HK-2 (cell line): ENCODE results near the gene PTOV1.

Source experiments
- DNase-seq: peaks from one replicate; pipeline ENCODE4 v3.0.0-alpha.2; 2018; ENCODE audit not compliant: unreplicated experiment

PTOV1 gene

GRCh38 chr19:49859682-49860335 lies 8.8 kb downstream of the PTOV1 start:
- DNase-seq, result no peak

- DNase-seq, result no peak
Observed at GRCh38 chr19:49860336-49861102, 9.6 kb downstream of the PTOV1 start.

GRCh38 chr19:49861107-49861506 lies 10.1 kb downstream of the PTOV1 start:
- no peak for DNase-seq

GRCh38 chr19:49861541-49862378 lies 10.8 kb downstream of the PTOV1 start:
- no peak for DNase-seq

GRCh38 chr19:49862391-49863253 lies 11.7 kb downstream of the PTOV1 start:
- no peak for DNase-seq

- DNase-seq, result no peak
Observed at GRCh38 chr19:49863254-49863934, 12.4 kb downstream of the PTOV1 start.

GRCh38 chr19:49863935-49864320 lies 13.0 kb downstream of the PTOV1 start:
- DNase-seq, result no peak

GRCh38 chr19:49864890-49865289 lies 13.9 kb downstream of the PTOV1 start:
- DNase-seq, result no peak

GRCh38 chr19:49866933-49867782 lies 16.2 kb downstream of the PTOV1 start, which contains the start of gene PNKP:
Gene PNKP, minus strand, starts transcription at chr19:49867576. Its CDS starts 372 bp downstream, at chr19:49867204.
- peak; percentile 94 for DNase-seq

- DNase-seq, result no peak
Observed at GRCh38 chr19:49869009-49869483, 18.1 kb downstream of the PTOV1 start.

GRCh38 chr19:49869484-49870308 lies 18.7 kb downstream of the PTOV1 start:
- peak; percentile 99 for DNase-seq

- no peak for DNase-seq
Observed at GRCh38 chr19:49870309-49870901, 19.4 kb downstream of the PTOV1 start.

GRCh38 chr19:49871349-49871985 lies 20.5 kb downstream of the PTOV1 start:
- no peak for DNase-seq

- DNase-seq, result no peak
Observed at GRCh38 chr19:49872245-49873128, 21.5 kb downstream of the PTOV1 start.

GRCh38 chr19:49873129-49873521 lies 22.2 kb downstream of the PTOV1 start:
- no peak for DNase-seq

GRCh38 chr19:49873834-49874233 lies 22.9 kb downstream of the PTOV1 start:
- DNase-seq, result no peak
